GM12878 (cell line): Measurements from ENCODE around the gene NUP107.

Experiments used
- CBX3 ChIP-seq: fragments of 200-600 bp; sonication (generic); IDR thresholded peaks from 2 replicates; pipeline ENCODE4 v1.6.1; 2016; ENCODE audit warnings: low read depth, borderline replicate concordance
- FOS ChIP-seq: IDR thresholded peaks from 3 replicates; pipeline ENCODE4 v1.6.1; 2011; ENCODE audit warnings: borderline replicate concordance; ENCODE audit not compliant: insufficient read length; ENCODE audit errors: extremely low read depth
- FOXM1 ChIP-seq: IDR thresholded peaks from 2 replicates; pipeline ENCODE4 v1.6.1; 2012; ENCODE audit warnings: low read depth, mild to moderate bottlenecking, inconsistent platforms, low read length, moderate library complexity
- MXI1 ChIP-seq: fragments of 150-350 bp; IDR thresholded peaks from 2 replicates; pipeline ENCODE4 v1.6.1; 2011; ENCODE audit warnings: low read depth, mild to moderate bottlenecking, inconsistent platforms, low read length, improper control_type of control experiment
- POLR2A ChIP-seq: IDR thresholded peaks from 2 replicates; pipeline ENCODE4 v1.6.1; 2011; ENCODE audit warnings: low read depth, mild to moderate bottlenecking, low read length
- POLR2AphosphoS2 ChIP-seq: IDR thresholded peaks from 2 replicates; pipeline ENCODE4 v1.6.1; 2011; ENCODE audit warnings: low read depth, mild to moderate bottlenecking, low read length, improper control_type of control experiment, moderate library complexity
- RAD21 ChIP-seq: IDR thresholded peaks from 2 replicates; pipeline ENCODE4 v1.6.1; 2011; ENCODE audit warnings: mild to moderate bottlenecking, low read depth, low read length, moderate library complexity; ENCODE audit not compliant: insufficient read depth
- SIX5 ChIP-seq: IDR thresholded peaks from 2 replicates; pipeline ENCODE4 v1.6.1; 2011; ENCODE audit warnings: mild to moderate bottlenecking, low read depth, low read length, moderate library complexity; ENCODE audit not compliant: severe bottlenecking
- ZNF274 ChIP-seq: IDR thresholded peaks from one replicate; pipeline ENCODE4 v1.8.0; 2011; ENCODE audit not compliant: insufficient read length, insufficient read depth
- TF ChIP-seq, protein P1 (sequence below), 3 experiments: IDR thresholded peaks in 2 of 3; conservative IDR thresholded peaks in 1 of 3; 2 replicates each; pipeline ENCODE4 v1.5.1; 2011; ENCODE audit warnings: low read depth in 3 of 3, low read length in 3 of 3, mild to moderate bottlenecking in 3 of 3, control low read depth in 2 of 3, moderate library complexity in 2 of 3, inconsistent platforms in 1 of 3, mixed read lengths in 1 of 3; ENCODE audit not compliant: control insufficient read depth in 2 of 3, insufficient read depth in 1 of 3; ENCODE audit errors: extremely low read depth in 1 of 3
- TF ChIP-seq, protein P2 (sequence below): IDR thresholded peaks from 2 replicates; pipeline ENCODE4 v1.6.1; 2012; ENCODE audit warnings: low read depth, low read length, improper control_type of control experiment
- TF ChIP-seq, protein P3 (sequence below): IDR thresholded peaks from 2 replicates; pipeline ENCODE4 v1.6.1; 2011; ENCODE audit warnings: low read depth, low read length, improper control_type of control experiment, borderline replicate concordance
- TF ChIP-seq, protein P4 (sequence below): IDR thresholded peaks from 2 replicates; pipeline ENCODE4 v1.6.1; 2012; ENCODE audit warnings: low read length, inconsistent platforms
- TF ChIP-seq, protein P5 (sequence below): IDR thresholded peaks from 2 replicates; pipeline ENCODE4 v1.6.1; 2012; ENCODE audit warnings: mild to moderate bottlenecking, low read depth, low read length

DNA sequence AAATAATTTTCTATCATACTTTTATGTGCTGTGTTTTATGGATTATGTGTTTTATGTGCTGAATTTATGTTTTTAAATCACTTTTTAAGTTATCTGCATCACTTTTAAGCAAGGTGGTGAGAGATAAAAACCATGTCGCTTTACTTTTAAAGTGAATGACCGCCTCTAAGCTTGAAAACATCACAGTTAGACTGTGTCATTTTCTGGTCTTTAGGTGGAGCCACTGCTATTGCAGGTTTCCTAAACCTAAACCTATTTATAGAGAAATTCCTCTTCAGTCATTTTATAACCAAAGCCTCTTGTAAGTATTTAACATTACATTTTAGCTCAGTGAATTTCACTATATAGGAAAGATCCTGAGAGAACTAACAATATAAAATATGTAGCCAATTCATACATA, 100.2 kb downstream of the NUP107 start:
- TF ChIP-seq, protein P1, sequence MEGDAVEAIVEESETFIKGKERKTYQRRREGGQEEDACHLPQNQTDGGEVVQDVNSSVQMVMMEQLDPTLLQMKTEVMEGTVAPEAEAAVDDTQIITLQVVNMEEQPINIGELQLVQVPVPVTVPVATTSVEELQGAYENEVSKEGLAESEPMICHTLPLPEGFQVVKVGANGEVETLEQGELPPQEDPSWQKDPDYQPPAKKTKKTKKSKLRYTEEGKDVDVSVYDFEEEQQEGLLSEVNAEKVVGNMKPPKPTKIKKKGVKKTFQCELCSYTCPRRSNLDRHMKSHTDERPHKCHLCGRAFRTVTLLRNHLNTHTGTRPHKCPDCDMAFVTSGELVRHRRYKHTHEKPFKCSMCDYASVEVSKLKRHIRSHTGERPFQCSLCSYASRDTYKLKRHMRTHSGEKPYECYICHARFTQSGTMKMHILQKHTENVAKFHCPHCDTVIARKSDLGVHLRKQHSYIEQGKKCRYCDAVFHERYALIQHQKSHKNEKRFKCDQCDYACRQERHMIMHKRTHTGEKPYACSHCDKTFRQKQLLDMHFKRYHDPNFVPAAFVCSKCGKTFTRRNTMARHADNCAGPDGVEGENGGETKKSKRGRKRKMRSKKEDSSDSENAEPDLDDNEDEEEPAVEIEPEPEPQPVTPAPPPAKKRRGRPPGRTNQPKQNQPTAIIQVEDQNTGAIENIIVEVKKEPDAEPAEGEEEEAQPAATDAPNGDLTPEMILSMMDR (IDR thresholded peaks at IDR 0.05 in 2 of 3, conservative IDR thresholded peaks at IDR 0.05 in 1 of 3; ENCODE audit: control insufficient read depth in 2 of 3, extremely low read depth in 1 of 3, insufficient read depth in 1 of 3, low read depth in 3 of 3, low read length in 3 of 3) = no peak; a peak in 1 of 6 replicates
- TF ChIP-seq MXI1 (no peak), RAD21 (no peak), FOXM1 (no peak), SIX5 (no peak), CBX3 (no peak), POLR2A (no peak), FOS (no peak), ZNF274 (no peak), POLR2AphosphoS2 (no peak)
- TF ChIP-seq, protein P2, sequence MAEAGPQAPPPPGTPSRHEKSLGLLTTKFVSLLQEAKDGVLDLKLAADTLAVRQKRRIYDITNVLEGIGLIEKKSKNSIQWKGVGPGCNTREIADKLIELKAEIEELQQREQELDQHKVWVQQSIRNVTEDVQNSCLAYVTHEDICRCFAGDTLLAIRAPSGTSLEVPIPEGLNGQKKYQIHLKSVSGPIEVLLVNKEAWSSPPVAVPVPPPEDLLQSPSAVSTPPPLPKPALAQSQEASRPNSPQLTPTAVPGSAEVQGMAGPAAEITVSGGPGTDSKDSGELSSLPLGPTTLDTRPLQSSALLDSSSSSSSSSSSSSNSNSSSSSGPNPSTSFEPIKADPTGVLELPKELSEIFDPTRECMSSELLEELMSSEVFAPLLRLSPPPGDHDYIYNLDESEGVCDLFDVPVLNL = no peak
- TF ChIP-seq, protein P3, sequence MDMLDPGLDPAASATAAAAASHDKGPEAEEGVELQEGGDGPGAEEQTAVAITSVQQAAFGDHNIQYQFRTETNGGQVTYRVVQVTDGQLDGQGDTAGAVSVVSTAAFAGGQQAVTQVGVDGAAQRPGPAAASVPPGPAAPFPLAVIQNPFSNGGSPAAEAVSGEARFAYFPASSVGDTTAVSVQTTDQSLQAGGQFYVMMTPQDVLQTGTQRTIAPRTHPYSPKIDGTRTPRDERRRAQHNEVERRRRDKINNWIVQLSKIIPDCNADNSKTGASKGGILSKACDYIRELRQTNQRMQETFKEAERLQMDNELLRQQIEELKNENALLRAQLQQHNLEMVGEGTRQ = no peak
- TF ChIP-seq, protein P4, sequence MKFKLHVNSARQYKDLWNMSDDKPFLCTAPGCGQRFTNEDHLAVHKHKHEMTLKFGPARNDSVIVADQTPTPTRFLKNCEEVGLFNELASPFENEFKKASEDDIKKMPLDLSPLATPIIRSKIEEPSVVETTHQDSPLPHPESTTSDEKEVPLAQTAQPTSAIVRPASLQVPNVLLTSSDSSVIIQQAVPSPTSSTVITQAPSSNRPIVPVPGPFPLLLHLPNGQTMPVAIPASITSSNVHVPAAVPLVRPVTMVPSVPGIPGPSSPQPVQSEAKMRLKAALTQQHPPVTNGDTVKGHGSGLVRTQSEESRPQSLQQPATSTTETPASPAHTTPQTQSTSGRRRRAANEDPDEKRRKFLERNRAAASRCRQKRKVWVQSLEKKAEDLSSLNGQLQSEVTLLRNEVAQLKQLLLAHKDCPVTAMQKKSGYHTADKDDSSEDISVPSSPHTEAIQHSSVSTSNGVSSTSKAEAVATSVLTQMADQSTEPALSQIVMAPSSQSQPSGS = no peak
- TF ChIP-seq, protein P5, sequence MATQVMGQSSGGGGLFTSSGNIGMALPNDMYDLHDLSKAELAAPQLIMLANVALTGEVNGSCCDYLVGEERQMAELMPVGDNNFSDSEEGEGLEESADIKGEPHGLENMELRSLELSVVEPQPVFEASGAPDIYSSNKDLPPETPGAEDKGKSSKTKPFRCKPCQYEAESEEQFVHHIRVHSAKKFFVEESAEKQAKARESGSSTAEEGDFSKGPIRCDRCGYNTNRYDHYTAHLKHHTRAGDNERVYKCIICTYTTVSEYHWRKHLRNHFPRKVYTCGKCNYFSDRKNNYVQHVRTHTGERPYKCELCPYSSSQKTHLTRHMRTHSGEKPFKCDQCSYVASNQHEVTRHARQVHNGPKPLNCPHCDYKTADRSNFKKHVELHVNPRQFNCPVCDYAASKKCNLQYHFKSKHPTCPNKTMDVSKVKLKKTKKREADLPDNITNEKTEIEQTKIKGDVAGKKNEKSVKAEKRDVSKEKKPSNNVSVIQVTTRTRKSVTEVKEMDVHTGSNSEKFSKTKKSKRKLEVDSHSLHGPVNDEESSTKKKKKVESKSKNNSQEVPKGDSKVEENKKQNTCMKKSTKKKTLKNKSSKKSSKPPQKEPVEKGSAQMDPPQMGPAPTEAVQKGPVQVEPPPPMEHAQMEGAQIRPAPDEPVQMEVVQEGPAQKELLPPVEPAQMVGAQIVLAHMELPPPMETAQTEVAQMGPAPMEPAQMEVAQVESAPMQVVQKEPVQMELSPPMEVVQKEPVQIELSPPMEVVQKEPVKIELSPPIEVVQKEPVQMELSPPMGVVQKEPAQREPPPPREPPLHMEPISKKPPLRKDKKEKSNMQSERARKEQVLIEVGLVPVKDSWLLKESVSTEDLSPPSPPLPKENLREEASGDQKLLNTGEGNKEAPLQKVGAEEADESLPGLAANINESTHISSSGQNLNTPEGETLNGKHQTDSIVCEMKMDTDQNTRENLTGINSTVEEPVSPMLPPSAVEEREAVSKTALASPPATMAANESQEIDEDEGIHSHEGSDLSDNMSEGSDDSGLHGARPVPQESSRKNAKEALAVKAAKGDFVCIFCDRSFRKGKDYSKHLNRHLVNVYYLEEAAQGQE = no peak
